Measurements from ENCODE around the gene SLC35F3. TPM values are rescaled to one million over a fixed set of nuclear protein-coding genes. Genes with fewer than 3 reads are reported as not detected.

The SLC35F3 gene
- total RNA-seq, 1 donor from 2014 or later = 0.36 TPM

DNA sequence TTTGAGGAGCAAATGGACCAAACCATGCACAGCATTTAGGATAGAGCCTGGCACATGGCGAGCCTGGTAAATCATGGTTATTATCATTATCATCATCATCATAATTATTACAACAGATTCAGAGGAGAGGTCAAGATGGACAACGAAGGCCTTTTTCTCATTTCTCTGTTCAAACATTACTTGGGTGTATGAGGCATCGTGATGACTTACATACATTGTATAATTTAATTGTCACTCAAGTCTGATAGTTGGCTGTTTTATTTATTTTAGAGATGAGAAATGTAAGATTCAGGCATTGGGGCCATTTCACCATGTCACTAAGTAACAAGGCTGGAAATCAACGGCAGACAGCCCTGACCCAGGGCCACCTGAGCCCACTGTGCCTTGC is 68.1 kb downstream of the SLC35F3 start:
- Mint-ChIP-seq H3K9me3 (ENCODE audit: unreplicated experiment) (no peaks in the 10 kb centered on the region), H3K27ac (ENCODE audit: unreplicated experiment) (no peak overlapping the region), H3K4me3 (ENCODE audit: unreplicated experiment) (no peak overlapping the region), H3K27me3 (ENCODE audit: unreplicated experiment) (peaks cover 3% of the 10 kb centered on the region), H3K4me1 (ENCODE audit: unreplicated experiment) (no peaks in the 10 kb centered on the region), H3K36me3 (ENCODE audit: low read depth, unreplicated experiment) (no peaks in the 10 kb centered on the region)
- TF ChIP-seq, protein P1, sequence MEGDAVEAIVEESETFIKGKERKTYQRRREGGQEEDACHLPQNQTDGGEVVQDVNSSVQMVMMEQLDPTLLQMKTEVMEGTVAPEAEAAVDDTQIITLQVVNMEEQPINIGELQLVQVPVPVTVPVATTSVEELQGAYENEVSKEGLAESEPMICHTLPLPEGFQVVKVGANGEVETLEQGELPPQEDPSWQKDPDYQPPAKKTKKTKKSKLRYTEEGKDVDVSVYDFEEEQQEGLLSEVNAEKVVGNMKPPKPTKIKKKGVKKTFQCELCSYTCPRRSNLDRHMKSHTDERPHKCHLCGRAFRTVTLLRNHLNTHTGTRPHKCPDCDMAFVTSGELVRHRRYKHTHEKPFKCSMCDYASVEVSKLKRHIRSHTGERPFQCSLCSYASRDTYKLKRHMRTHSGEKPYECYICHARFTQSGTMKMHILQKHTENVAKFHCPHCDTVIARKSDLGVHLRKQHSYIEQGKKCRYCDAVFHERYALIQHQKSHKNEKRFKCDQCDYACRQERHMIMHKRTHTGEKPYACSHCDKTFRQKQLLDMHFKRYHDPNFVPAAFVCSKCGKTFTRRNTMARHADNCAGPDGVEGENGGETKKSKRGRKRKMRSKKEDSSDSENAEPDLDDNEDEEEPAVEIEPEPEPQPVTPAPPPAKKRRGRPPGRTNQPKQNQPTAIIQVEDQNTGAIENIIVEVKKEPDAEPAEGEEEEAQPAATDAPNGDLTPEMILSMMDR (IDR thresholded peaks at IDR 0.05; ENCODE audit: unreplicated experiment) = no peak
- no peak for DNase-seq (ENCODE audit: low spot score)

DNA sequence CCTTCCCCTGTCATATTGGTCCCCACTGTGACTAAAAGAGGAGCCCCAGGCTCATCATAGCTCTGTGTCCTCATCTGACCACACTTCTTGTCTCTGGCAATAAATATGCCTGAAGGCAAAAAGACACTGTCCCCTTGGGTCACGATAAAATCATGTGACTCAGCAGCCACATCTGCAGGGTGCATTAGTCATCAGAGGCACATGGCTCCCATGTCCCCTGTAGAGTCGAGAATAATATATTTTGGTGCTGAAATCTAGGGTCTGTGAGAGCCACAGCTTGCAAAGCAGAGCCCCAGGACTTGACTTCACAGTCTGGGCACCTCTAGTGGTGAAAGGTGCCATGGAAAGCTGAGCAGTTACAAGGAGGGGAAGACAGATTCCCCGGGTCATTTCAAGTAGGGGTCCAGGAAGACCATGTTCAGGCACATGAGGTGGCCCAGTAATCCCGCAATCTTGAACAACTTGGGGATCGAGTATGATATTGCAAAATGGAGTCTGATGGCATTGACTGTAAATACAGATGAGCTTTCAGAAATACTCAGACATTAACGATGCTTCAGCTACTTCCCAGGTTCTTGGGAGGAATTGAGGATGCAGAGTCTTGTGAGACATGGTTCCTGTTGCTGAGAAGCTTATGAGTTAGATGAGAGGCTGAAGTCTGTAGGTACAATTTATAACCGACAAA is 68.6 kb downstream of the SLC35F3 start:
- Mint-ChIP-seq H3K9me3 (ENCODE audit: unreplicated experiment) (no peaks in the 10 kb centered on the region), H3K4me3 (ENCODE audit: unreplicated experiment) (no peak overlapping the region), H3K27ac (ENCODE audit: unreplicated experiment) (no peak overlapping the region)

DNA sequence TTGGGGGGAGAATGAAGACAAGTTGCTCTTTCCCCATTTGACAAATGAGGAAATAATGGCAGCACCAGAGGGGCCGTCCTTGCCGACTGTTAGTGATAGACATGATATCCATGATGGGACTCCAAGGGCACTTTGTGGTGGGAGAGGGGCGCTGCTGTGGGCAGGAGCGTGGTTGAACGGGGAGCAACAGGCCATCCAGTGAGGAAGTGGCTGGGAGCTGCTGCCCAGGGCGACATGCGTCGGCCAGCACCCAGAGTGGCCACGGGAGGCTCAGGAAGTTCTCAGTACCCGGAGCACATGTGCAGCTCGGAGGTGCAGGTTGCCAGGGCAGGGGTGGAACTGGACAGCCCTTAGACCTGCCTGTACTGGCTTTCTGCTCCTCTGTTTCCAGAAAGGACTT is 71.0 kb downstream of the SLC35F3 start:
- TF ChIP-seq, protein P1 (IDR thresholded peaks at IDR 0.05; ENCODE audit: unreplicated experiment) = no peak
- DNase-seq (ENCODE audit: low spot score) = no peak
- Mint-ChIP-seq H3K36me3 (ENCODE audit: low read depth, unreplicated experiment) (no peaks in the 10 kb centered on the region), H3K4me1 (ENCODE audit: unreplicated experiment) (no peaks in the 10 kb centered on the region), H3K9me3 (ENCODE audit: unreplicated experiment) (no peaks in the 10 kb centered on the region), H3K27ac (ENCODE audit: unreplicated experiment) (no peak overlapping the region), H3K27me3 (ENCODE audit: unreplicated experiment) (peaks cover 2% of the 10 kb centered on the region), H3K4me3 (ENCODE audit: unreplicated experiment) (no peak overlapping the region)

More for the DNA sequence above, 68.6 kb downstream of the SLC35F3 start:
- Mint-ChIP-seq H3K36me3 (ENCODE audit: low read depth, unreplicated experiment) (no peaks in the 10 kb centered on the region), H3K27me3 (ENCODE audit: unreplicated experiment) (peaks cover 3% of the 10 kb centered on the region), H3K4me1 (ENCODE audit: unreplicated experiment) (no peaks in the 10 kb centered on the region)
- TF ChIP-seq, protein P1 (IDR thresholded peaks at IDR 0.05; ENCODE audit: unreplicated experiment) = no peak
- DNase-seq (ENCODE audit: low spot score) = no peak

DNA sequence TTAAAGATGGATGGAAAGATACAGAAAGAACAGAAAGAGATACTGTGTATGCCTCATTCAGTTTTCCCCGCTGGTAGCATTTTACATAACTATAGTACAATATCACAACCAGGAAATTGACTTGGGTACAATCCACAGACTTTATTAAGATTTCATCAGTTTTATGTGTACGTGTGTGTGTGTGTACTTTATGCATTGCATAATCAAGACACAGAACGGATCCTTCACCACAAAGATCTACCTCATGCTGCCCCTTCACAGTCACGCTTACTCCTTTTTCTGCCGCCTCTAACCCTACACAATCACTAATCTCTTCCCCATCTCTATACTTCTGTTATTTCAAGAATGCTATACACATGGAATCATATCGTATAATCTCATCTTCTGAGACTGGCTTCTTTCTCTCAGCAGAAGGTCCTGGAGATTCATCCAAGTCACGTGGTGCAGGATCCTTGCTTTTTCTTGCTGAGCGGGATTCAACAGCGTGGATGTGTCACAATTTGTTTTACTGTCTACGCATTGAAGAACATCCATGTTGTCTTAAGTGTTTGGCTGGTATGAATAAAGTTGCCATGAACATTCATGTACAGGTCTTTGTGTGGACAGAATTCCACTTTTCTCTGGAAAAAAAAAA is 76.7 kb downstream of the SLC35F3 start:
- Mint-ChIP-seq H3K9me3 (ENCODE audit: unreplicated experiment) (no peaks in the 10 kb centered on the region), H3K4me1 (ENCODE audit: unreplicated experiment) (peaks cover 8% of the 10 kb centered on the region), H3K36me3 (ENCODE audit: low read depth, unreplicated experiment) (no peaks in the 10 kb centered on the region), H3K27me3 (ENCODE audit: unreplicated experiment) (no peaks in the 10 kb centered on the region), H3K4me3 (ENCODE audit: unreplicated experiment) (no peak overlapping the region), H3K27ac (ENCODE audit: unreplicated experiment) (no peak overlapping the region)
- DNase-seq (ENCODE audit: low spot score) = no peak
- TF ChIP-seq, protein P1 (IDR thresholded peaks at IDR 0.05; ENCODE audit: unreplicated experiment) = no peak

DNA sequence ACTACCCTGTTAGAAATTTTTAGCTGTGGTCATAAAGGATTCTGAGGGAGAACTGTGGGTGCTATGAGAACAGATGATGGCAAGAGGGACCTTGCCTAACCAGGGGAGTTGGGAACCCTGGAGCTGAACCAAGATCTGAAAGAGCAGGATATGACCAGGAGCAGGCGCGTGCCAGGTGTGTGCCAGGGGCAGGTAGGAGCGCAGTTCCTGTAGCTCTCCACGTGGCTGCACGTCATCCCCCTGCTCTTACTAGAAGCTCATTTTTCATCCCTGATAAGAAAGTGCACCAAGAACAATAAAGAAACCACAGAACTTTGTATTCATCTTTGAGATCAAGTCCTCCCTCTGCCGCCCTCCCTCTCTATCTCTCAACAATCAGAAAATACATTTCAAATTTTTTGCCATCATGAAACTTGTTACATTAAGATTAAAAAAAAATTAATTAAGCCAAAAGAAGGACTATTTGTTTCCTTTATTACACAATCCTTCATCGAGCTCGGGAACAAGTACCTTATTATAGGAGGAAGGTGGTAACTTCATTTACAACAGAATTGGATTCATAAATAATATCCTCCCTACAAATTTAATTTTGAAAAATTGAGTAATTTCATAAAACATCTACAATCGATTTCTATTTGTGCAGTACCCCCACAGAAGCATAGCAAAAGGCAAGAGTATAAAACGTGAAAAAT is 78.5 kb downstream of the SLC35F3 start:
- Mint-ChIP-seq H3K4me3 (ENCODE audit: unreplicated experiment) (no peak overlapping the region), H3K9me3 (ENCODE audit: unreplicated experiment) (no peaks in the 10 kb centered on the region), H3K36me3 (ENCODE audit: low read depth, unreplicated experiment) (no peaks in the 10 kb centered on the region), H3K27ac (ENCODE audit: unreplicated experiment) (no peak overlapping the region), H3K4me1 (ENCODE audit: unreplicated experiment) (peaks cover 8% of the 10 kb centered on the region), H3K27me3 (ENCODE audit: unreplicated experiment) (no peaks in the 10 kb centered on the region)
- no peak for DNase-seq (ENCODE audit: low spot score)
- TF ChIP-seq, protein P1 (IDR thresholded peaks at IDR 0.05; ENCODE audit: unreplicated experiment) = no peak
